NOMO-1 treated with dmso at 0.1 percent for 144 hours (cell line): ENCODE results near the gene SCAF11.

Experiments
- DNase-seq: peaks from one replicate; lab custom pipeline; 2025; ENCODE audit not compliant: unreplicated experiment; lab: John Stamatoyannopoulos, UW

The SCAF11 gene

DNA sequence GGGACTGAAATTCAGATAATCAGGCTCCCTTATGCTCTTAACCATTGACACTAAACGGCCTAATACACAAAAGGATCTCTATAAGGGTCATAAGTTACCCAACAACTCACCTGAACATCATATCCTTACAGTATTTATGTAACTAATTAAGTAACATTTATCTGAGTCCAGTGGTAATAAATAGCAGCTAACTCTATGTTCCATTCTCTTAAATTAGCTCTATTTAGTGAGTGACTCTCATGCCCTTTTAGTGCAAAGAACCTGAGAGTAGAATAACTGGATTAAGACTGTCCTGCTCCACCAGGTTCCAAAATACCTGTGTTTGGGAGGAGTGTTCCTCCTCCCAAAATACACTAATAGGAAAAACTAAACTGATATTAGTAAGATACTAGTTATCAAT is 9.8 kb downstream of the SCAF11 start:
- DNase-seq, result no peak

GRCh38 chr12:45978108-45978507 is 12.3 kb downstream of the SCAF11 start:
- DNase-seq, result no peak

DNA sequence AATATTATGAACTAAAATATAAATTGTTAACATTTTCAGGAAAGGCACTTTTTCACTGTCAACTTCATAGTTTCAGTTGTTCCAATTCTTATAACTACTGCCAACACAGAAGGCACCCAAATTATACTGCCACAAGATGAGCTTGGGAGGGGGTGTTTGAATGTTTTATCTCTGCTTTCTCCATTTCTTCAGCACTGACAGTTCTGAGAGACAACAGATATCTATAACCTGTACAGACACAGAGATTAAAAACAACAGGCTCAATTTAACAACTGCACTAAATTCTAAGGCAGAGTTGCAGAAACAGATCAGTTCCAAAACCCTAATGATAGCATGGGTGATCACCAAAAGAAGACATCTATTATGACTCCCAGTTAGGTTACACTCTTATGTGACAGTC is 12.8 kb downstream of the SCAF11 start:
- DNase-seq, result no peak

- no peak for DNase-seq
Measured at GRCh38 chr12:45975506-45975905, 14.9 kb downstream of the SCAF11 start.

DNA sequence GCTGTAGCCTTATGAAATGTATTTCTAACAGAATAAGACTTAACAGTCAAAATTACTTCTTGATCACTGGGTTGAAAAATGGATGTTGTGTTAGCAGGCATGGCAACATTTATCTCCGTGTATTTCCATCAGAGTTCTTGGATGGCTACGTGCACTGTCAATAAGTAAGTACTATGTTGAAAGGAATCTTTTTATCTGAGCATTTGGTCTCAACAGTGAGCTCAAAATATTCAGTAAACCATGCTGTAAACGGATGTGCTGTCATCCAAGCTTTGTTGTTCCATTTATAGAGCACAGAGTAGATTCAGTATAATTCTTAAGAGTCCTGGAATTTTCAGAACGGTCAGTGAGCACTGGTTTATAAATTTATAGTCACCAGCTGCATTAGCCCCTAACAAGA is 15.5 kb downstream of the SCAF11 start:
- DNase-seq, result no peak

- no peak for DNase-seq
Measured at GRCh38 chr12:45974171-45974719, 16.1 kb downstream of the SCAF11 start.

DNA sequence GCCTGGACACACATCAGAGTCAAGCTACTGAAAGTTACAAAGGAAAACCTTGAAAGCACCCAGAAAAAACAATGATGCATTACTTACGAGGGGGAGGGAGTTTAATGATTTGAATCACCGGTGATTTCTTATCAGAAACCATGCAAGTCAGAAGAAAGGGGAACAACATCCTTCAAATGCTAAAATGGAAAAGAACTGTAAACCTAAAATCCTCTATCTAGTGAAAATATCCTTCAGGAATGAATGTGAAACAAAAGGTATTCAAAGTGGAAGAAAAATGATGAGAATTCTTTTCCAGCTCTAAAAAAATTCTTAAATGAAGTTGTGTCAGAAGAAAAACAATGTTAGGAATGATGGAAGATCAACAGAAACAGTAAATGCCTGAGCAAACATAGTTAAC is 16.8 kb downstream of the SCAF11 start:
- no peak for DNase-seq

DNA sequence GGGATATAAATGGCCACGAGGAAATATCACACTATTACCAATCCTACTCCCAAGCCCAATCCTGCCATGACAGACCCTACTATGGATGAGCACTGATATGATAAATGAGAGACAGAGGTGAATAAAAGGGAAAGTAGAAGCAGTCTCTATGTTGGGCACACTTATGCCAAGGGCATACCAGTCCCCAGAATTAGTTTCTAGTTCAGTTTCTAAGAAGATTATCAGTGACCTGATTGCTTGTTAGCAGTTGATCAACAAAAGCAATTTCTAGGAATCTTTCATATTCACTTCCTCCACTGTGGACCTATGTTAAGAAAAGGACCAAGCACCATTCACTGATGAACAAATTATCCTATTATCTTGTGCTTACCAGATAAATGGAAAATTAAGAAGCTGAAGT is 20.0 kb downstream of the SCAF11 start:
- no peak for DNase-seq

GRCh38 chr12:45969084-45969483 is 21.3 kb downstream of the SCAF11 start:
- no peak for DNase-seq

DNA sequence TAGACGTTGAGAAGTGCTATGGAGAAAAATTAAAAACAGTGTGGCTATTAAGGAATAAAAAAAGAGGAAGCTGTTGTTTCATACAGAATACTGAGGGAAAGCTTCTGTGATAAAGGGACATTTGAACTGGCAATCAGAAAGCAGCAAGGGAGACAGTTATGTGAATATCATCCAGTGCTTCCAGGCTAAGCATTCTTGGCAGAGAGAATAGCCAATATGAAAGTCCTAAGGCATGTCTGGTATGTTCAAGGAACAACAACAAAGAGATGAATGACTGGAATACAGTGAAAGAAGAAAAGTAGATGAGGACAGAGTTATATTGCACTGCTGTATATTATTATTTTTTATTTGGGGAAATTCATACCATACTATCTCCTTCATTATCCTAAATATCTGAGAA is 23.9 kb downstream of the SCAF11 start:
- DNase-seq, result no peak

DNA sequence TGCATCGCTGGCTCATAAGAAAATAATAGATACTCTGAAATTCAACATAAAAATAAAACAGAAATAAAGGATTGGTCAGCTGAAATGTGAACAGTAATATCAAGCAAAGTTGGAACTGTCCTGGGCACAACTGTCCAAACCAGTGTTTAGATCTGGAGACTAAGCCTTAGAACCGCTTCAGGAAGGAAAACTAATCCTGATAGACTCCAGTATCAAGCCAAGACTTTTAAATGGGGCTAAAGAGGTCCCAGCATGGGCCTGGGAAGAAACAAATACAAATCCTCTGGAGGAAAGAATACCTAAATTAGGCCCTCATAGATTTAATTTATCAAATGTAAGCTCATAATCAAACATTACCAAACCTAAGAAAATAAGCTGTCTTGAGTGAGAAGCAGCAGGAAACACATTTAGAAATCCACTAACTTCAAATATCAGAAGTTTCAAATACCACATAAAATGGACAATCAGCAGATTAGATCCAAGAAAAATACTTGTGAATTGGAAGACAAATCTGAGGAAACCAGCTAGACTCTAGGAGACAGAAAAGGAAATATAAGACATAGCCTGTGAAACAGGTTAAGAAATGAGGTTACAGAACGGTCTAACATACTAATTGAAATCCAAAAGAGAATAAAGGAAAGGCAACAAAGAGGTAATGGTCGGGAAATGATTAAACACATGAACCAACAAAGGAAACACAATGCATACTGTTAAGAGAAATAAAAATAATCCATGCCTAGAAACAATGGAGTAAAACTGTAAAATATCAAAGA is 27.6 kb downstream of the SCAF11 start:
- no peak for DNase-seq

- no peak for DNase-seq
Measured at GRCh38 chr12:45959728-45960127, 30.6 kb downstream of the SCAF11 start.

GRCh38 chr12:45959025-45959424 is 31.3 kb downstream of the SCAF11 start:
- DNase-seq, result no peak

GRCh38 chr12:45948546-45948945 is 41.8 kb downstream of the SCAF11 start:
- DNase-seq, result no peak

DNA sequence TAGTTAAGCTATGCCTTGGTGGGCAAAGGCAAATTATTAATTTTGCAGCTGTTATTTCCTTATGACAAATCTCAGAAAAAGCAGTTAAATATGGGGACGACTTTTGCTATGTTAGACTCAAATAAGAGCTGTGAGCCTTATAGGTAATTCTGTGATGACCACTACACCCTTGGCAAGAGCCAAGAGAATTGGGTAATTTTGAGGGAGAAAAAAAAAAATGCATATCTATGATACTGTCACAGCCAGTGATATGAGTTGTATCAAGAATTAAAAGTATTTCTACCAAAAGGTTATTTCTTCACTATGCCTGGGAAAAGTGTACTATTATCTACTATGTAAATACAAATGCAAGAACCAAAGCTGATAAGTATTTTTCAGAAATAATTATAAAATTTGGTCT is 43.9 kb downstream of the SCAF11 start:
- no peak for DNase-seq

DNA sequence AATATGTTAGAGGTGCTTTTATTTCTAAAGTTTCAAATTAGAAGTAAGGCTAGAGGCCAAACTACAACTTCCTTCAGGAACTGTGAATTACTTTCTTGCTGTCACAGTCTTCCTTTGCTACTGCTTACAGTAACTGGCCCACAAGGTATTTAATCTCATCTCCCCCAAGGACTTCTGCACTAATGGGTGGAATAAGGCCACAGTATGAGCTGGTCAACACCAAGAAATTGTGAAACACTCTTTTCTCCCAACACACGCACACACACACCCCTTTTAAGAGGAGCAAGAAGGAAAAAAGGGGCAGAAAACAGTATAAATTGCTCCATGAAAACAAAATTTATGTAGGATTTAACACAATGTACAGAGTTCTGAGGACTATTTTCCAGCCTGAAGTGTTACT is 45.6 kb downstream of the SCAF11 start:
- DNase-seq, result no peak

DNA sequence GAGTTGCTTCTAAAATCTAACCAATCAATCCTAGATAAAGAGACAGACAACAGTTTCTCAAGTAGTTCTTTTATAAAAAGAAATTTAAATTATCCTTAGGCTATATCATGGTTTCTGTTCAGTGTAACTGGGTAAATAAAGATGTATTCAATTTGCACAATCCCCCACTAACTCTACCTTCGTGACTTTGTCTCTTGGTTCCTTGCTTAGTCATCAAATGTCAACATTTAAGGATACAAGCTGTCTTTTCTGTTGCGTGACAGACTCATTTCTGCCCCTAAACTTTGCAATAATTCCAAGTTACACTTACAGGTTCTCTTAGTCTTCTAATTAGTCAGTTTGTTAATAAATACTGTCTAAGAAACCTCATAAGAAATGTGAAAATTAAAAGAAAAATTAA is 50.6 kb downstream of the SCAF11 start:
- DNase-seq, result no peak

GRCh38 chr12:45938566-45938965 is 51.8 kb downstream of the SCAF11 start:
- DNase-seq, result no peak

DNA sequence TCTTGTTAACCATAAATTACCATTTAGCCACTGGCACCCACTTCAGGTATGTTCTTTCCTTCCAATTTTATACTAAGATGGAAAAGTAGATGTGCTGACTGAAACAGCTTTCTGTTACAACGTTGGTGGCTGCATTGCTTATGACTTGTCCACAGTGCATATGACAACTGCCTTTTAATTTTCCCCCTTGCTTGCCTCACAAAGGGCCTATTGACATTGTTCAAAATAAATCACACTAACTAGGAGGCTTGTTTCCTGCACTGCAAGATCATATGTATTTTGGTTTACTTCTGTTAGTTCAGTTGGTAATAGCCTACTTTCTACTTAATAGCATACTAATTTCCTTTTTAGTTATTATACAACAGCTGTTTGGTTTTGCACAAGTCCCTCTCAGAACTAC is 55.4 kb downstream of the SCAF11 start:
- DNase-seq, result no peak

DNA sequence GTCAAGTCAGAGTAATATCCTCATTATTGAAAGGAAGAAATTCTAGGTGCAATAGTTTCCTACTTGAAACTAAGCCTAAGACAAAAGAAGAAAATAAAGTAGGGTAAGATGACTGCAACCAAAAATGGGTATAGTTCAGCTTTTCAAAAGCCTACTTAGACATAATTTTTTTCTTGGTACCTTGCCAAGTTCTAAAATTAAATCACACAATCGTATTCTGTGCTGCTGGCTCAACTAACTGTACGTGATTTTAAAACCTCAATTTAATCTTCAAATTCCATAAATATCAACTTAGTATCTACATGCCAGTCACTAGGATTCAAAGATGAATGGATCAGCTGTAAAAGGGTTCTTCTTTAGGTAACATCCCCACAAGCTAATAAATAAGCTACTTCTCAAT is 56.9 kb downstream of the SCAF11 start:
- no peak for DNase-seq

DNA sequence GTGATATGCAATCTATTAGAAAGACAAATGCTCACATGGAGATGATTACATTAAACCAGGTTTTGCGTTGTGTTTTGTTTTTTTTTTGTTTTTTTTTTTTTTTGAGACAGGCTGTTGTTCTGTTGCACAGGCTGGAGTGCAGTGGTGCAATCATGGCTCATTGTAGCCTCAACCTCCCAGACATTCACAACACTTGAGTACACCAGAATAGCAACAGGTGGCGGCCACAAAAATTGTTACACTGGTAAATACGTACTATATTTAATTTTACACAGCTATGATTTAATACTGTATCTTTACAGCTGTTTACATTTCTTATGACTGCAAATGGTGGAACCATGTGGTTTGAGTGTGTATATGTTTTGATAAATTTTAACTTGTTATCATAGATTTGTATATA is 60.0 kb downstream of the SCAF11 start:
- DNase-seq, result no peak

GRCh38 chr12:45928309-45928708 is 62.1 kb downstream of the SCAF11 start:
- DNase-seq, result no peak

- no peak for DNase-seq
Measured at GRCh38 chr12:45918818-45919217, 71.6 kb downstream of the SCAF11 start.
